ENCODE results near the gene DDX51. TPM values are rescaled to one million over a fixed set of nuclear protein-coding genes. Genes with fewer than 3 reads are reported as not detected.

DDX51 gene
- polyA plus RNA-seq (2012; ENCODE audit: low read depth, missing spikeins): 11.1 TPM

DNA sequence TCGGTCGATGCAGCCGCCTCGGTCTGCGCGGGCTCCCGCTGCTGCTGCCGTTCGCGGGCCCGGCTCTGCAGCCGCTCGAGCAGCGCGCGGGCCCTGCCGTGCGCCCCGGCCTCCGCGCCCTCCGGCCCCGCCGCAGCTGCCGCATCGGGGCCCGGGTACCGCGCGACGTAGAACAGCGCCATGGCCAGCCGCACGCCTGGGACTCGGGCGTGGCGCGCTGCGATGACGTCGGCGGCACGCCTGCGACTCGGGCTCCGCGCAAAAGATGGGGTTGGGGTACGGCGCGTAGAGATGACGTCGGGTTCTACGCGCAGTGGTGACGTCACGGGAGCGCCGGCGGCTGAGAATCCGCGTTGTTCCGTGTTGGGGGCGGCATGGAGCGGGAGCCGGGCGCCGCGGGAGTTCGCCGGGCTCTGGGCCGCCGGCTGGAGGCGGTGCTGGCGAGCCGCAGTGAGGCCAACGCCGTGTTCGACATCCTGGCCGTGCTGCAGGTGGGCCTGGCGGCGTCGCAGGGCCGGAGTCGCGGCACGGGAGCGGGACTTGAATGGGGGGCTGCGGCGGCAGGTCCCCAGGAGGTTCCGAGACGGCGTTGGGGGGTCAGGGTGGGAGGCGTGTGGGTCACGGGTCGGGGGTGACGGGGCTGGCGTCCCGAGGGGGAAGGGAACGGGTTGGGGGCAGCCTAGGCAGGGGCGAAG is at the start of gene DDX51, which contains the start of gene NOC4L:
DDX51 (minus strand) TSS at position 205 of the 695 bp plus-strand sequence; CDS start at position 182, 23 bp downstream.
NOC4L (plus strand) TSS at position 343 of the 695 bp plus-strand sequence; CDS start at position 375, 32 bp downstream.
- FAIRE-seq (peak; percentile 100), DNase-seq (ENCODE audit: insufficient read length, low spot score) (peak; percentile 99)
- peak; percentile 71 for TF ChIP-seq POU2F2 (IDR thresholded peaks at IDR 0.05; ENCODE audit: low read depth, low read length)
- peak; percentile 47; the same call in 1 of the 2 replicates for TF ChIP-seq POLR2AphosphoS5 (IDR thresholded peaks at IDR 0.05; ENCODE audit: low read depth, low read length)
- TF ChIP-seq SPI1 (IDR thresholded peaks at IDR 0.05; ENCODE audit: low read depth, low read length): no peak
- TF ChIP-seq PAX5 (IDR thresholded peaks at IDR 0.05; ENCODE audit: insufficient read depth, low read length, severe bottlenecking): no peak
- TF ChIP-seq TAF1 (IDR thresholded peaks at IDR 0.05; ENCODE audit: low read depth, low read length): no peak; the same call in 1 of the 2 replicates
- TF ChIP-seq POLR2A (IDR thresholded peaks at IDR 0.05; ENCODE audit: low read depth, low read length): peak; percentile 66

DNA sequence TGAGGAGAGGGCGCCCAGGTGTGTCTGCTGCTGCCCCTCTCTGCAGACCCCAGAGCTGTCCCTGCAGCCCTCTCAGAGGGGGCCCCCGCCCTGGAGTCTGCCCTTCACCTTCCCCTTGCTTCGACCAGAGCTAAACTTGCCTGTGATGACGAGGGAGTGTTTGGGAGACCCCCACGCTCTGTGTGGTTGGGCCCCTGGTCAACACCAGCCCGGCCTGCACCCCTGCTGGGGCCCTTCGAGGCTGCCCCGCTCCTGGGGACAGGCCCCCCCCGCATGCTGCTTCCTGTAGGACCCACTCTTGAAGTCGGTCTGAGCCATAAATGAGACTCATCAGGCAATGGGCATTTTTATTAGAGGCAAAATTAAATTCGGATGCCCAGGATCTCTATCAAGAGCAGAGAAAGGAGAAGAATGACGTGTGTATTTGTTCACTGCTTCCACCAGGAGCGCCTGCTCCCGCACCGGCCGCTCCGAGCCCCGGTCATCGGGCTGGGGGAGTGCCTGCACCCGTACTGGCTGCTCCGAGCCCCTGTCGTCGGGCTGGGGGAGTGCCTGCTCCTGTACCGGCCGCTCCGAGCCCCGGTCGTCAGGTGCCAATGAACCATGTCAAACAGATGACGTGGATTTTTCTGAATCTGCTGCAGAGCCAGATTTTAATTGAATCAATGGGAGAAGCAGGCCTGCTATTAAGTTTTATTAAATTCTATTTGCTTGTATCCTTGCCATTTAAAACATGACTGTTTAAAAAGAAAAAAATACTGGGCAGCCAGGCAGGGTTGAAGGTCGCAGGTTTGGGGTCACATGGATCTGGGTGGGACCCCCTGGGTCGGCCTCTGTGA is 47.8 kb upstream of the DDX51 start:
- FAIRE-seq (no peak), DNase-seq (ENCODE audit: insufficient read length, low spot score) (no peak)
- TF ChIP-seq POLR2A (IDR thresholded peaks at IDR 0.05; ENCODE audit: low read depth, low read length) (no peak), TAF1 (IDR thresholded peaks at IDR 0.05; ENCODE audit: low read depth, low read length) (no peak), PAX5 (IDR thresholded peaks at IDR 0.05; ENCODE audit: insufficient read depth, low read length, severe bottlenecking) (no peak), POLR2AphosphoS5 (IDR thresholded peaks at IDR 0.05; ENCODE audit: low read depth, low read length) (no peak), POU2F2 (IDR thresholded peaks at IDR 0.05; ENCODE audit: low read depth, low read length) (no peak), SPI1 (IDR thresholded peaks at IDR 0.05; ENCODE audit: low read depth, low read length) (no peak)

DNA sequence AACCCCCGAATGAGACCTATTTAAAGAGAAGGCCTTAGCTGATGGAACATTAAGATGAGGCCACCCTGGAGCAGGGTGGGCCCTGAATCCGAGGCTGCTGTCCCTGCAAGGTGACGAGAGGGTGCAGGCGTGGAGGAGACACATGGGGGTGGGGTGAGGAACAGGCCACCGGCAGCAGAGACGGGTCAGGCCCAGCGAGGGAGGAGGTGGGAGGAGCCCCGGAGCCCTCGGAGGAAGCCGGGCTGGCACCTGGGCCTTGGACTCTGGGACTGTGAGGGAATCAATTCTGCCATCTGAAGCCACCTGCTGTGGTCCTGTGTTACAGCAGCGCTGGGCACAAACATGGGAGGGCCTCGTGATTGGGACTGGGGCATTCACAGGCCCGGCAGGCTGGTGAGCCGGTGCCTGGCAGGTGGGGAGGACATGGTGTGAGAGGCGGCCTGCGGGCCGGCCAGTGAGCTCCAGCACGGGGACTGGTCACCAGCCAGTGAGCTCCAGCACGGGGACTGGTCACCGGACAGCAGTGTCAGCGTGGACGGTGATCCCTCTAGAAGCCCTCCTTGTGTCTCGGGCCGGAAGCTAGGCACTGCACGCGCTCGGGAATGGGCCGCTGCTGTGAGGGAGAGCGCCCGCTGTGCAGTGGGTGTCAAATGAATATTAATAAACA is 46.8 kb upstream of the DDX51 start:
- no peak for DNase-seq (ENCODE audit: insufficient read length, low spot score)
- TF ChIP-seq PAX5 (IDR thresholded peaks at IDR 0.05; ENCODE audit: insufficient read depth, low read length, severe bottlenecking) (no peak), POLR2AphosphoS5 (IDR thresholded peaks at IDR 0.05; ENCODE audit: low read depth, low read length) (no peak)
- no peak for FAIRE-seq

- no peak for TF ChIP-seq POU2F2 (IDR thresholded peaks at IDR 0.05; ENCODE audit: low read depth, low read length)
- no peak for TF ChIP-seq POLR2A (IDR thresholded peaks at IDR 0.05; ENCODE audit: low read depth, low read length)
- TF ChIP-seq SPI1 (IDR thresholded peaks at IDR 0.05; ENCODE audit: low read depth, low read length): no peak
- TF ChIP-seq PAX5 (IDR thresholded peaks at IDR 0.05; ENCODE audit: insufficient read depth, low read length, severe bottlenecking): no peak
- TF ChIP-seq TAF1 (IDR thresholded peaks at IDR 0.05; ENCODE audit: low read depth, low read length): no peak
- TF ChIP-seq POLR2AphosphoS5 (IDR thresholded peaks at IDR 0.05; ENCODE audit: low read depth, low read length): no peak
- no peak for FAIRE-seq
- DNase-seq (ENCODE audit: insufficient read length, low spot score): no peak
These were observed 46.1 kb upstream of the DDX51 start for GRCh38 chr12:132190012-132190755.

DNA sequence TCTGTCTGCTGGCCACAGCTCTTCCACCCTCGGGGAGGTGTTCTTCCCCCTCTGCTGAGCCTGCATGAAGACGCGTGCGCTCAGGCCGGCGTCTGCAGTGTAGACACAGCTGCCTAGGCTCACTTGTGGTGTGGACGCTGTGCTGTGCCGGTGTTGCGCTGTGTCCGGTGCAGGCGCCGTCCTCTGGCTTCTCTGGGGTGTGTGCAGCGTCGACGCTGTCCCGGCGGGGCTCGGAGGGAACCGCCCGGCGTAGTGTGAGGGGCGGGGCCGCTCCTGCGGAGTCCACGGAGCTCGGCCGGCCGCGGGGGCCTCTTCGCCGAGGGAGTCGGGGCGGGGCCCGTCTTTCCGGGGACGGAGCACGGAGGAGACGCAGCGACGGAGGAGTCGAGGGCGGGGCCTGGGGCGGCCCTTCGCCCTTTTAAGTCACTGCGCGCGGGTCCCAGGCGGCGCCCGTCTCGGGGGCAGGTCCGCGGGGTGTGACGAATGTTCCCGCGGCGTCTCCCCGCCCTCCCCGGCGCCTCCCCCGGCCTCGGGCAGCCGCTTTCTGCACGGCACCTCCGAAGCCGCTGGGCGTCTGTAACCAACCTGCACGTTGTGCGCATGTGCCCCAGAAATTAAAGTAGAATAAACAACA is 45.4 kb upstream of the DDX51 start:
- FAIRE-seq (peak; percentile 79), DNase-seq (ENCODE audit: insufficient read length, low spot score) (peak; percentile 98)
- TF ChIP-seq SPI1 (IDR thresholded peaks at IDR 0.05; ENCODE audit: low read depth, low read length): no peak
- no peak for TF ChIP-seq POLR2AphosphoS5 (IDR thresholded peaks at IDR 0.05; ENCODE audit: low read depth, low read length)
- TF ChIP-seq POU2F2 (IDR thresholded peaks at IDR 0.05; ENCODE audit: low read depth, low read length): no peak
- TF ChIP-seq PAX5 (IDR thresholded peaks at IDR 0.05; ENCODE audit: insufficient read depth, low read length, severe bottlenecking): no peak
- TF ChIP-seq POLR2A (IDR thresholded peaks at IDR 0.05; ENCODE audit: low read depth, low read length): no peak
- no peak for TF ChIP-seq TAF1 (IDR thresholded peaks at IDR 0.05; ENCODE audit: low read depth, low read length)

GRCh38 chr12:132188916-132189325 is 44.8 kb upstream of the DDX51 start:
- FAIRE-seq (no peak), DNase-seq (ENCODE audit: insufficient read length, low spot score) (no peak)
- TF ChIP-seq PAX5 (IDR thresholded peaks at IDR 0.05; ENCODE audit: insufficient read depth, low read length, severe bottlenecking) (no peak), POU2F2 (IDR thresholded peaks at IDR 0.05; ENCODE audit: low read depth, low read length) (no peak), SPI1 (IDR thresholded peaks at IDR 0.05; ENCODE audit: low read depth, low read length) (no peak), POLR2AphosphoS5 (IDR thresholded peaks at IDR 0.05; ENCODE audit: low read depth, low read length) (no peak), POLR2A (IDR thresholded peaks at IDR 0.05; ENCODE audit: low read depth, low read length) (no peak), TAF1 (IDR thresholded peaks at IDR 0.05; ENCODE audit: low read depth, low read length) (no peak)

GRCh38 chr12:132188451-132188901 is 44.4 kb upstream of the DDX51 start:
- FAIRE-seq: no peak
- TF ChIP-seq POLR2AphosphoS5 (IDR thresholded peaks at IDR 0.05; ENCODE audit: low read depth, low read length): no peak
- no peak for TF ChIP-seq POU2F2 (IDR thresholded peaks at IDR 0.05; ENCODE audit: low read depth, low read length)
- TF ChIP-seq SPI1 (IDR thresholded peaks at IDR 0.05; ENCODE audit: low read depth, low read length): no peak
- no peak for TF ChIP-seq POLR2A (IDR thresholded peaks at IDR 0.05; ENCODE audit: low read depth, low read length)
- TF ChIP-seq TAF1 (IDR thresholded peaks at IDR 0.05; ENCODE audit: low read depth, low read length): no peak
- no peak for TF ChIP-seq PAX5 (IDR thresholded peaks at IDR 0.05; ENCODE audit: insufficient read depth, low read length, severe bottlenecking)
- no peak for DNase-seq (ENCODE audit: insufficient read length, low spot score)

All from GM12891 (cell line).